ENCODE measurements around the gene SLC35E1. TPM values are rescaled to one million over a fixed set of nuclear protein-coding genes. Genes with fewer than 3 reads are reported as not detected.

SLC35E1 gene
- total and polyA plus RNA-seq, 2 experiments from 2014 or later: 17.0 to 30.3 TPM

DNA sequence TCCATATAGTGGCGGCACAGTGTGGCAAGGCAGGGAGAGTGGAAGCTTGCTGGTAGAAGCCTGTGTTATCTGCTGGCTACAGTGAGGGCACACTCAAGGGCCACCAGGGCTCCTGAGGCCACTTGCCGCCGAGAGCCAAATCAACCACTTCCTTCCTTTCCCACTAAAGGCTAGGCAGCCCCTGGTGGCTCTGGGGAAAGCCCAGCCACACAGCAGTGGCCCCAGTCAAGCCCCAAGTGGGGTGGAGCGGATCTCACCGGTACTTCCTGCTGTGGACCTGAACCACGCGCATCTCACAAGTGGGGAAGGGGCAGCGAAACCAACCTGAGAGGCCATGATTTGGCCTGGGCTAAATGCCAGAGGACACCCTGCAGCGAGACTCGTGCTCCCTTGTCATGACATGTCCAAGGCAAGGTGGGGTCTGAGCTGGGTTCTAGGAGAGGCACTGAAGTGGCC lies 21.9 kb upstream of the SLC35E1 start (continued):
- TF ChIP-seq ZNF462 (CRISPR knock-in tag; IDR thresholded peaks at IDR 0.05) (no peak), ZNF114 (CRISPR knock-in tag; IDR thresholded peaks at IDR 0.05) (no peak), ZNF331 (CRISPR knock-in tag; IDR thresholded peaks at IDR 0.05; ENCODE audit: low read depth) (no peak)
- TF ChIP-seq, protein P1, sequence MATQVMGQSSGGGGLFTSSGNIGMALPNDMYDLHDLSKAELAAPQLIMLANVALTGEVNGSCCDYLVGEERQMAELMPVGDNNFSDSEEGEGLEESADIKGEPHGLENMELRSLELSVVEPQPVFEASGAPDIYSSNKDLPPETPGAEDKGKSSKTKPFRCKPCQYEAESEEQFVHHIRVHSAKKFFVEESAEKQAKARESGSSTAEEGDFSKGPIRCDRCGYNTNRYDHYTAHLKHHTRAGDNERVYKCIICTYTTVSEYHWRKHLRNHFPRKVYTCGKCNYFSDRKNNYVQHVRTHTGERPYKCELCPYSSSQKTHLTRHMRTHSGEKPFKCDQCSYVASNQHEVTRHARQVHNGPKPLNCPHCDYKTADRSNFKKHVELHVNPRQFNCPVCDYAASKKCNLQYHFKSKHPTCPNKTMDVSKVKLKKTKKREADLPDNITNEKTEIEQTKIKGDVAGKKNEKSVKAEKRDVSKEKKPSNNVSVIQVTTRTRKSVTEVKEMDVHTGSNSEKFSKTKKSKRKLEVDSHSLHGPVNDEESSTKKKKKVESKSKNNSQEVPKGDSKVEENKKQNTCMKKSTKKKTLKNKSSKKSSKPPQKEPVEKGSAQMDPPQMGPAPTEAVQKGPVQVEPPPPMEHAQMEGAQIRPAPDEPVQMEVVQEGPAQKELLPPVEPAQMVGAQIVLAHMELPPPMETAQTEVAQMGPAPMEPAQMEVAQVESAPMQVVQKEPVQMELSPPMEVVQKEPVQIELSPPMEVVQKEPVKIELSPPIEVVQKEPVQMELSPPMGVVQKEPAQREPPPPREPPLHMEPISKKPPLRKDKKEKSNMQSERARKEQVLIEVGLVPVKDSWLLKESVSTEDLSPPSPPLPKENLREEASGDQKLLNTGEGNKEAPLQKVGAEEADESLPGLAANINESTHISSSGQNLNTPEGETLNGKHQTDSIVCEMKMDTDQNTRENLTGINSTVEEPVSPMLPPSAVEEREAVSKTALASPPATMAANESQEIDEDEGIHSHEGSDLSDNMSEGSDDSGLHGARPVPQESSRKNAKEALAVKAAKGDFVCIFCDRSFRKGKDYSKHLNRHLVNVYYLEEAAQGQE (IDR thresholded peaks at IDR 0.05; ENCODE audit: unreplicated experiment): no peak

- H3K27me3 ChIP-seq (ENCODE audit: insufficient read depth): no peaks in the 10 kb centered on the region
- Mint-ChIP-seq H3K27me3 (ENCODE audit: insufficient read depth, low read depth, poor library complexity) (peaks cover 7% of the 10 kb centered on the region), H3K27ac (no peak overlapping the region), H3K4me3 (no peak overlapping the region; the same call in 2 of the 3 replicates), H3K4me1 (peaks cover 40% of the 10 kb centered on the region), H3K36me3 (ENCODE audit: low read depth) (no peaks in the 10 kb centered on the region; the same call in 2 of the 3 replicates), H3K9me3 (no peaks in the 10 kb centered on the region; the same call in 2 of the 3 replicates)
- no peaks in the 10 kb centered on the region for H3F3A ChIP-seq (replicated peaks; ENCODE audit: low read depth)
- peaks cover 96% of the 10 kb centered on the region for H3K79me2 ChIP-seq (replicated peaks; ENCODE audit: insufficient read depth)
- no peak overlapping the region for H3K27ac ChIP-seq (ENCODE audit: low read depth)
- TF ChIP-seq, protein P2, sequence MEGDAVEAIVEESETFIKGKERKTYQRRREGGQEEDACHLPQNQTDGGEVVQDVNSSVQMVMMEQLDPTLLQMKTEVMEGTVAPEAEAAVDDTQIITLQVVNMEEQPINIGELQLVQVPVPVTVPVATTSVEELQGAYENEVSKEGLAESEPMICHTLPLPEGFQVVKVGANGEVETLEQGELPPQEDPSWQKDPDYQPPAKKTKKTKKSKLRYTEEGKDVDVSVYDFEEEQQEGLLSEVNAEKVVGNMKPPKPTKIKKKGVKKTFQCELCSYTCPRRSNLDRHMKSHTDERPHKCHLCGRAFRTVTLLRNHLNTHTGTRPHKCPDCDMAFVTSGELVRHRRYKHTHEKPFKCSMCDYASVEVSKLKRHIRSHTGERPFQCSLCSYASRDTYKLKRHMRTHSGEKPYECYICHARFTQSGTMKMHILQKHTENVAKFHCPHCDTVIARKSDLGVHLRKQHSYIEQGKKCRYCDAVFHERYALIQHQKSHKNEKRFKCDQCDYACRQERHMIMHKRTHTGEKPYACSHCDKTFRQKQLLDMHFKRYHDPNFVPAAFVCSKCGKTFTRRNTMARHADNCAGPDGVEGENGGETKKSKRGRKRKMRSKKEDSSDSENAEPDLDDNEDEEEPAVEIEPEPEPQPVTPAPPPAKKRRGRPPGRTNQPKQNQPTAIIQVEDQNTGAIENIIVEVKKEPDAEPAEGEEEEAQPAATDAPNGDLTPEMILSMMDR (conservative IDR thresholded peaks at IDR 0.05; ENCODE audit: low read depth in 2 of 2): no peak
- TF ChIP-seq ZNF331 (CRISPR knock-in tag; IDR thresholded peaks at IDR 0.05; ENCODE audit: low read depth): no peak
- no peak for TF ChIP-seq CREB1 (CRISPR knock-in tag; IDR thresholded peaks at IDR 0.05; ENCODE audit: low read depth)
- no peak for TF ChIP-seq ZNF114 (CRISPR knock-in tag; IDR thresholded peaks at IDR 0.05)
- TF ChIP-seq STAT1 (IDR thresholded peaks at IDR 0.05; ENCODE audit: unreplicated experiment): no peak
- no peak overlapping the region for H2AFZ ChIP-seq
- DNase-seq (ENCODE audit: low spot score): no peak
- peaks cover 60% of the 10 kb centered on the region for H4K20me1 ChIP-seq (replicated peaks; ENCODE audit: insufficient read depth)
- peaks cover 16% of the 10 kb centered on the region for H3K4me1 ChIP-seq (ENCODE audit: insufficient read depth)
- no peaks in the 10 kb centered on the region for H3K9me2 ChIP-seq (ENCODE audit: insufficient read depth)
- no peak overlapping the region for H3K4me3 ChIP-seq
- H3K4me2 ChIP-seq: no peak overlapping the region
- no peak for ATAC-seq
- no peaks in the 10 kb centered on the region for H3K36me3 ChIP-seq (ENCODE audit: insufficient read depth)
Measured at GRCh38 chr19:16593181-16593580, 21.0 kb upstream of the SLC35E1 start.
